Dermis microvascular lymphatic vessel endothelial cell (primary cell): ENCODE measurements around the gene TMEM89. TPM values are rescaled to one million over a fixed set of nuclear protein-coding genes. Genes with fewer than 3 reads are reported as not detected.

Experiments
- DNase-seq, 2 donors: peaks; one replicate each; pipeline versions ENCODE4 v3.0.0 to v3.0.0-alpha.2; 2010; ENCODE audit warnings: low read depth in 2 of 2
- total RNA-seq: library from RNA; depleted of rRNA; stranded (reverse); fragments of >200 nt; gene quantifications from 2 replicates; pipeline ENCODE4 v1.2.1, GENCODE V29; 2014

The TMEM89 gene
- total RNA-seq, 1 donor from 2014 or later: 0.13 TPM

DNA sequence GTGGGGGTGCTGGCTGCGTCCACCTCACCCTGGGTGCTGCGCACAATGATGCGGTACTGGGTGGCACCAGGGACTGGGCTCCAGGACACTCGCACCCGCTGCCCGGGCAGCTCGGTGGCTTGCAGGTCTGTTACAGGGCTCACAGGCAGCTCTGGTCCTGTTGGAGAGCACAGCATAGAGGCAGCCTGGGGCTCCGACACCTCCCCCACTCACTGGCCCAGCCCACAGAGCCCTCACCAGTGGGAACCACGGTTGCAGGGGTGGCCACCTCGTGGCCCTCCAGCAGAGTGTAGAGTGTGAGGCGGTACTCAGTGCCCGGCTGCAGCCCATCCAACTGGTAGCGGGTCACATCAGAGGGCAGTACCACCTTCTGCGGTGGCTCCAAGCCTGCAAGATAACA, 30.1 kb downstream of the TMEM89 start:
- no peak for DNase-seq

DNA sequence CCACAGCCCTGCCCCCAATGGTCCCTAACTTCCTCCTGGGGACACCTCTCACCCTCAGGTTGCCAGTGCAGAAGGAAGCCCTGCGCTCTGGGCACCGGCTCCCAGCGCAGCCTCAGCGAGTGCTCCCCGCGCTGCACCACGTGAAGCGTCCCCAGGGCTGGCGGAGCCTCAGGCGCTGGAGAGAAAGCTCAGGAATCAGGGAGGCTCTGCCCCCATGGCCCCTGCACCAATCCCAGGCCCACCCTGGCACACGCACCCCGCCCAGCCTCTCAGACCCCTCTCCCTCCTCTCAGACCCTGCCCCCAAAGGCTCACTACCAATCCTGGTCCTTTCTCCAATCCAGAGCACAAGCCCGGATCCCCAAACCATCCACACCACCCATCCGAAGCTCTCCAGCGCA, 33.3 kb downstream of the TMEM89 start:
- no peak for DNase-seq

DNA sequence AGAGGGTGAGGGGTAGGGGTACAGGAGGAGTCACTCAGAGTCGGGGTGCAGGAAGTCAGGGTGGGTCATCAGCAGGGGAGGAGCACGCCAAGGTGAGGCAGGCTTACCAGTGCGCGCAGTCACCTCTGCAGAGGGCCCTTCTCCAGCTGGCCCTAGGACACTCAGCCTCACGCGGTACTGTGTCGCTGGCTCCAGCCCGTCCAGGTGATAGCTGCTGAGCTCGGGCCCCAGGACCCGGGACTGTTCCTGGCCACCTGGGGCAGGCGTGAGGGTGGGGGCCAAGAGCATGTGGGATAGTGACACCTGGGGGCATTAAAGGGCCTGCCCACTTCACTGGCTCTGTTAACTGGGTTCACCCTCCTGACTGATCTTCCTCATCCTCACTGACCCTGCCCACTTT, 33.9 kb downstream of the TMEM89 start:
- DNase-seq: no peak

DNA sequence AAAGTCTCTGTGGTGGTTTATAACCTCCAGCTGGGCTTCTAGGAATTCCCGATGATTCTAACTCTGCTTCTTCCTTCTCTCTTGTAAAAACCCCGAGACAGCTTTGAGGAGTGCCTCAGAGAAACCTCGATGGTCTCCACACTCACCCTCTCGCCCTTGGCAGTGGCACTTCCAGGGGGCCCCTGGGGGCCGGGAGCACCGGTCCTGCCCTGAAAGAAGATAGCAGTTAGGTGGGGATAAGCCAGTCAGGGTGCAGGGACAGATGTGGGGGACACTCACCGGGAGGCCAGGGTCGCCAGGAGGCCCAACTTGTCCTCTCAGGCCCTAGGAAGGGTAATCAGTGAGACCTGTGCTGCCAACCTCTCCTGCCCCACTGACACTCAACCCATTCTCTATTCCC, 36.2 kb downstream of the TMEM89 start:
- no peak for DNase-seq

DNA sequence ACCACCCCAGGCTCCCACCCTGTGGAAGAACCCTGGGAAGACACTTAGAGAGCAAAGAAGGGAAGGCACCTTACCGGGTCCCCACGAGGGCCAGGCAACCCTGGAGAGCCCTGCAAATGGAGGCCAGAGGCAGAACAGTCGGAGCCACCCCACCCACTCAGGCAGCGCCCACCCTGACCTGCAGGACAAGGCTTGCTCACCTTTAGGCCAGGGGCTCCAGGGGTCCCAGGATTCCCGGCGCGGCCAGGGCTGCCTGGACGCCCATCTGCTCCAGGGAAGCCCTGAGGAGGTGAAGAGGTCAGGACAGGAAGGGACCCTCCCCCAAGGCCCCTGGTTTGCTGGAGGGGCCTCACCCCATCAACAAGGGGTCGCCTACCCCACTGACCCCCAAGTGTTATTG, 36.7 kb downstream of the TMEM89 start:
- no peak for DNase-seq

DNA sequence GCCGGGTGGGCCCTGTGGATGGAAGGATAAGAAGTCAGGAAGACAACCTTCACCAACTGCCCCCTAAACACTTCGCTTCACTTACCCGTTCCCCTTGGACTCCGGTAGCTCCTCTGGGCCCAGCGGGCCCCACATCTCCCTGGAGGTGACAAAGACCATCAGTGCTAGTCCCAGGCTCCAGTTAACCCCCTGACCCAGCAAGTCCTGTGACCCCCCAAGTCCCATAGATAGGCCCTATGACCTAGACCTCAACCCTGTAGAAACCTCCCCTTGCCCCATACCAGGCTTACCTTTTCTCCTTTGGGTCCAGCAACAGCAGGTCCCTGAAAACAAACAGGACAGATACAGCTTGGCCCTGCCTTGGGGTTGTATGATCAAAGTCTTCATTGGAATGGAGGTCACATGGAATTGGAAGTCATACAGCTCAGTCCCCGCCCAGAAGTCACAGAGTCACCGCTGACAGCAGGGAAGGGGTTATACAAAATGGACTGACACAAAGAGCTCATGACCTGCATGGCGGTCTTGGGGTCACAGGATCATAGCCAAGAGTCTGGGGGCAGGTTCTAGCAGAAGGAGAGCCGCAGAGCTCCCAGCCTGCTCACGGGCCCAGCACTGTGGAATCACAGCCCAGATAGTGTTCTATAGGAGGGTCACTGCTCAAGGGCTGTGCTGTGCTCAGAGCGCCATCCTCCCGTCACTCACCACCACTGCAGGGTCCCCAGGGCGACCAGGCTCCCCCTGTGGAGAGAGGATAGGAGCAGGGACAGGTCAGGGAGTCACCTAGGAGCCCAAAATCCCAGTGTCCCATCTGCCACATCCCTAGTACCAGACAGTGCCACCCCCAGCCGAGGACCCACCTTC, 39.7 kb downstream of the TMEM89 start:
- no peak for DNase-seq

DNA sequence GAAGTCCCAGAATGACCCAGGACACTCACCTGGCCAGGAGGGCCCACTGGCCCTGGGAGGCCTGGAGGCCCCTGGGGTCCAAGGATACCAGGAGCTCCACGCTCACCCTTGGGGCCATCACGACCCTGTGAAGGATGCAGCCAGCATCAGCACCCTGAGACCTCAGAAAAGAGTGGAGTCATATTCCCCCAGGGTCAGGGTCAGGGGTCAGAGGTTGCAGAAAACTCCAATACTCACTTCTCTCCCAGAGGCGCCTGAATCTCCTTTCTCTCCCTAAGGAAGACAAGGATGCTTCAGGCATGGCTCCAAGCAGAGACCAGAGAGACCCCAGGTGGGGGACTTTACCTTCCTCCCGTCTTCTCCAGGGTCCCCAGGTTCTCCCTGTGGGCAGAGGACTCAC, 44.9 kb downstream of the TMEM89 start:
- DNase-seq: no peak

DNA sequence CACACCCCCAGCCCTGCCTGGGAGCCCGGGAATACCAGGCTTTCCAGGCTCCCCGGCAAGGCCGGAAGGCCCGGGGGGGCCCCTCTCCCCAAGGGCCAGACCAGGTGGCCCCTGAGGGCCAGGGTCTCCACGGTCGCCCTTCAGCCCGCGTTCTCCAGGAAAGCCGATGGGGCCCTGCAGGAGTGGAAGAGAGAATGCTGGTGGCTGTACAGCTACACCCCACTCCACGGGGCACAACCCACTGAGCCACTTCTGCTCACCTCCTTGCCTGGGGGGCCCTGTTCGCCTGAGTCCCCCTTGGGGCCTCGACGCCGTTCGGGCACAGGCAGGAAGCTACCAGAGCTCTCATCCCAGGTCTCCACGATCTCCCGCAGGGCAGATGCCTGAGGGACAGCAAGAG, 46.2 kb downstream of the TMEM89 start:
- no peak for DNase-seq

DNA sequence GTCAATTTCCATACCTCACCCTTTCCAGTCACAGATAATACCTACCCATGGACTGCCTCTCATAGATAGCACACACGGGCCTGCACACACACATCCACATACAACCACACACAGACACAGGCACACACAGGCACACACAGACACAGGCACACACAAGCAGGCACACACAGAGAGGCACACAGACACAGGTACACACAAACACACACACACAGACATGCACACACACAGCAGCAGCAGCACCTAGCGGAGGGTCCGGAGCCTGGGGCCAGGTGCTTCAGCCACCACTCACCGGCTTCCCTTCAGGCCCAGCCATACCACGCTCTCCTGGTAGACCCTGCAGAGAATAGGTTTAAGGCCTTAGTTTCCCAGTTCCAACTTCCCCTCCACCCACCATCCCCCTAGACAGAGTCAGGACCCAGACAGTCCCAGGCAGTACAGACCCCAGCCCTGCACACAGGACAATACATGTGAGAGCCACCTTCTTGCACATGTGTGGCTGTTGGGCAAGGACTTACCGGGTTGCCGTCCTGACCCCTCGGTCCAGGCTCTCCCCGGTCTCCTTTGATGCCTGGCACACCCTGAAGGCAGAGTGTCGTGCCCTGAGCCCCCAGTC, 47.5 kb downstream of the TMEM89 start:
- no peak for DNase-seq

DNA sequence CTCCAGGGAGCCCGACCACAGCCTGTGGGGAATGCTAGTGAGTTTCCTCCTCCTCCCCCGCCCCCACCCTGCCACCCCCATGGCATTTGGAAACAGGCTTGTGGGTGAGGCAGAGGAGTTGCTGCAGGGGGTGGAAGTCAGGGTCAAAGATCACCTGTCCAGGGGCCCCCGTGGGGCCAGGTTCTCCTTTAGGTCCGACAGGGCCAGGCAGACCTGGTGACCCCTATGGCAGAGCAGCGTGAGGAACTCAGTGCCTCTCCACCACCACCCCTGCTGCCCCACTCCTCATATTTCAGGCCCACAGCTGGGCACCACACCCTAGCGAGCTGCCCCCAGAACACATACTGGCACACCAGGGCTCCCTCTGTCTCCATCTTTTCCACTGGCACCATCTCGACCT, 49.1 kb downstream of the TMEM89 start:
- no peak for DNase-seq

DNA sequence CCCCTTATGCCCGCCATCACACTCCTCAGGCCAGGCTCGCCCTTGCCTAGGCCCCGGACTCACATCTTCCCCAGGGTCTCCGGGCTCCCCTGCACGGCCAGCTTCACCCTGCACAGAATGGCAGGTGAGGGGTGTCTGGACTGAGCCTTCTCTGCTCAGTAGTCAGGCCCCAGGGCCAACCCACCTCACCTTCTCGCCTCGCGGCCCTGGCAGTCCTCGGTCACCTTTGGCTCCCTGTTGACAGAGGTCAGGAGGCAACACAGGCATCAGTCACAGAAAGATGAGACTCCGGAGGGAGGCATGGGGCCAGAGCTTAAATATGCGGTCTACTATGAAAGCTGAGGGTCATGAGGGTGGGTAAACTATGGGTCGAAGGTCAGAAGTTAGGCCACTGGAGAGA, 49.6 kb downstream of the TMEM89 start:
- no peak for DNase-seq

Other genes starting within 250 kb of the TMEM89 start
- gene FBXW12, start 249.6 kb downstream of the TMEM89 start, total RNA-seq: not detected in 2 replicates
- gene PLXNB1, start 191.7 kb downstream of the TMEM89 start, total RNA-seq: 13.9 and 20.5 TPM in 2 replicates
- 9.7 and 13.1 TPM in 2 replicates for gene CCDC51, start 181.7 kb downstream of the TMEM89 start, total RNA-seq
- gene TMA7, start 181.5 kb downstream of the TMEM89 start, total RNA-seq: 108 and 193 TPM in 2 replicates
- gene ATRIP, start 175.0 kb downstream of the TMEM89 start, total RNA-seq: 4.9 and 6.1 TPM in 2 replicates
- gene SHISA5, start 117.6 kb downstream of the TMEM89 start, total RNA-seq: 71.8 and 91.9 TPM in 2 replicates
- 0.76 and 1.3 TPM in 2 replicates for gene PFKFB4, start 65.0 kb downstream of the TMEM89 start, total RNA-seq
- not detected in 2 replicates for gene UCN2, start 58.0 kb downstream of the TMEM89 start, total RNA-seq
- gene COL7A1, start 26.4 kb downstream of the TMEM89 start, total RNA-seq: under 0.01 and 0.13 TPM in 2 replicates
- 311 and 325 TPM in 2 replicates for gene UQCRC1, start 12.1 kb downstream of the TMEM89 start, total RNA-seq
- 11.0 and 12.5 TPM in 2 replicates for gene SLC26A6, start 13.7 kb upstream of the TMEM89 start, total RNA-seq
- gene CELSR3, start 41.1 kb upstream of the TMEM89 start, total RNA-seq: 0.13 and 0.25 TPM in 2 replicates
- 4.6 and 5.9 TPM in 2 replicates for gene NCKIPSD, start 64.1 kb upstream of the TMEM89 start, total RNA-seq
- gene IP6K2, start 95.5 kb upstream of the TMEM89 start, total RNA-seq: 31.1 and 47.2 TPM in 2 replicates
- gene PRKAR2A, start 226.1 kb upstream of the TMEM89 start, total RNA-seq: 28.1 and 31.2 TPM in 2 replicates